NCI-H69 (cell line): Measurements from ENCODE around the gene NEDD8.
A peak's percentile ranks its signal among the peaks of the same experiment; 100 is the strongest.

Experiments
- DNase-seq: peaks from one replicate; lab custom pipeline; 2025; lab: John Stamatoyannopoulos, UW

The NEDD8 gene

GRCh38 chr14:24179961-24180796 lies 52.0 kb downstream of the NEDD8 start:
- DNase-seq = peak; percentile 58

GRCh38 chr14:24179294-24179960 lies 52.7 kb downstream of the NEDD8 start:
- DNase-seq = peak; percentile 43

- DNase-seq = no peak
Observed at GRCh38 chr14:24178399-24179178, 53.6 kb downstream of the NEDD8 start.

- no peak for DNase-seq
Observed at GRCh38 chr14:24177891-24178290, 54.3 kb downstream of the NEDD8 start.

- DNase-seq = no peak
Observed at GRCh38 chr14:24177041-24177825, 54.9 kb downstream of the NEDD8 start.

GRCh38 chr14:24176599-24176998 lies 55.6 kb downstream of the NEDD8 start:
- no peak for DNase-seq

GRCh38 chr14:24172871-24173281 lies 59.3 kb downstream of the NEDD8 start:
- DNase-seq = peak; percentile 60

GRCh38 chr14:24172261-24172860 lies 59.8 kb downstream of the NEDD8 start:
- DNase-seq = peak; percentile 76

- peak; percentile 100 for DNase-seq
Observed at GRCh38 chr14:24171422-24172260, 60.5 kb downstream of the NEDD8 start, which contains the start of gene REC8. Gene REC8, plus strand, starts transcription at chr14:24172080. Its CDS starts 473 bp downstream, at chr14:24172553.

GRCh38 chr14:24167469-24168114 lies 64.6 kb downstream of the NEDD8 start:
- no peak for DNase-seq
